ENCODE results near the gene B4GALNT2.

GRCh38 chr17:49114703-49115102 lies 17.9 kb upstream of the B4GALNT2 start:
- TF ChIP-seq CTCF (IDR thresholded peaks at IDR 0.05; ENCODE audit: borderline replicate concordance, extremely low read depth, low read length, poor library complexity, severe bottlenecking) (no peak), EZH2 (IDR thresholded peaks at IDR 0.05; ENCODE audit: borderline replicate concordance, low read depth, low read length, severe bottlenecking) (no peak)

All from DND-41 (cell line).